Measurements from ENCODE around the gene CTXND1. TPM values are rescaled to one million over a fixed set of nuclear protein-coding genes. Genes with fewer than 3 reads are reported as not detected.

CTXND1 gene
- polyA plus RNA-seq, 2 of the 4 experiments (the other 2 are of a cell fraction): not detected

- TF ChIP-seq REST (IDR thresholded peaks at IDR 0.05) (no peak), HEYL (CRISPR knock-in tag; IDR thresholded peaks at IDR 0.05) (no peak), RARB (CRISPR knock-in tag; IDR thresholded peaks at IDR 0.05) (no peak), ELK1 (IDR thresholded peaks at IDR 0.05; ENCODE audit: low read depth, low read length) (no peak), MAX (IDR thresholded peaks at IDR 0.05) (no peak), EHF (CRISPR knock-in tag; IDR thresholded peaks at IDR 0.05) (no peak), HOXB5 (CRISPR knock-in tag; IDR thresholded peaks at IDR 0.05) (no peak), KDM1A (IDR thresholded peaks at IDR 0.05; ENCODE audit: low read depth) (no peak)
These were observed 69.3 kb downstream of the CTXND1 start (continued) for GRCh38 chr15:80182611-80183261.

- CTCF ChIA-PET: interaction anchor here (0.9 to 1.4 kb wide), 2 partner anchors 7 to 16 kb away, joined by 3 to 4 read pairs; no protein-coding TSS in a partner anchor
- no peak overlapping the region for H3K27ac ChIP-seq
- DNase-seq (ENCODE audit: low read depth in 1 of 2, low spot score in 1 of 2) (no peak), FAIRE-seq (no peak), ATAC-seq (no peak)
- H3K4me2 ChIP-seq: no peak overlapping the region
- H3K4me1 ChIP-seq: peaks cover 13% of the 10 kb centered on the region
- TF ChIP-seq MAFK (IDR thresholded peaks at IDR 0.05; ENCODE audit: partially characterized antibody) (no peak), NR3C1 (IDR thresholded peaks at IDR 0.05) (no peak), PBX3 (IDR thresholded peaks at IDR 0.05) (no peak), JUN (IDR thresholded peaks at IDR 0.05) (no peak), CBX2 (IDR thresholded peaks at IDR 0.05; ENCODE audit: borderline replicate concordance, low read depth) (no peak), ELK1 (IDR thresholded peaks at IDR 0.05; ENCODE audit: low read depth, low read length) (no peak), RNF2 (IDR thresholded peaks at IDR 0.05; ENCODE audit: borderline replicate concordance, low read depth) (no peak)
- POLR2A ChIA-PET: no interaction called here
- H3K4me3 ChIP-seq: no peak overlapping the region
- 91% methylated on average over 10 of the region's 10 CpGs for WGBS (ENCODE audit: missing lambda C conversion rate)
- no peaks in the 10 kb centered on the region; the same call in 2 of the 3 replicates for H3K9me3 ChIP-seq
These were observed 71.0 kb downstream of the CTXND1 start for GRCh38 chr15:80180986-80181385.

GRCh38 chr15:80180468-80180867, 71.5 kb downstream of the CTXND1 start:
- FAIRE-seq (no peak), DNase-seq (ENCODE audit: low read depth in 1 of 2, low spot score in 1 of 2) (no peak), ATAC-seq (no peak)
- ChIA-PET CTCF (interaction anchor here (0.7 to 1.4 kb wide), 2 partner anchors 16 to 800 kb away, joined by 3 to 4 read pairs; no protein-coding TSS in a partner anchor), POLR2A (no interaction called here)
- Histone ChIP-seq H3K27ac (no peak overlapping the region), H3K9me3 (no peaks in the 10 kb centered on the region; the same call in 2 of the 3 replicates), H3K4me3 (no peak overlapping the region), H3K4me2 (no peak overlapping the region), H3K4me1 (peaks cover 13% of the 10 kb centered on the region)
- WGBS (ENCODE audit: missing lambda C conversion rate): 92% methylated on average over 7 of the region's 7 CpGs
- TF ChIP-seq PBX3 (IDR thresholded peaks at IDR 0.05) (no peak), POLR2AphosphoS2 (conservative IDR thresholded peaks at IDR 0.05; ENCODE audit: low read length) (no peak), NPAS2 (CRISPR knock-in tag; IDR thresholded peaks at IDR 0.05; ENCODE audit: borderline replicate concordance) (no peak), HDAC2 (IDR thresholded peaks at IDR 0.05) (no peak), REST (IDR thresholded peaks at IDR 0.05) (no peak), CBX2 (IDR thresholded peaks at IDR 0.05; ENCODE audit: borderline replicate concordance, low read depth) (no peak), EP300 (IDR thresholded peaks at IDR 0.05) (no peak), KDM1A (IDR thresholded peaks at IDR 0.05; ENCODE audit: low read depth) (no peak), E2F6 (IDR thresholded peaks at IDR 0.05; ENCODE audit: borderline replicate concordance, low read depth) (no peak)
